ENCODE results near the gene CHEK1. TPM values are rescaled to one million over a fixed set of nuclear protein-coding genes. Genes with fewer than 3 reads are reported as not detected.
"Not testable (repeated sequence)": the region's sequence is repeated elsewhere in the genome, so short reads cannot be mapped to it uniquely, and the experiment has no call there.

CHEK1 gene
- total and polyA plus RNA-seq, 3 donors from 2014 or later, result 11.5 to 25.8 (median 25.1) TPM

DNA sequence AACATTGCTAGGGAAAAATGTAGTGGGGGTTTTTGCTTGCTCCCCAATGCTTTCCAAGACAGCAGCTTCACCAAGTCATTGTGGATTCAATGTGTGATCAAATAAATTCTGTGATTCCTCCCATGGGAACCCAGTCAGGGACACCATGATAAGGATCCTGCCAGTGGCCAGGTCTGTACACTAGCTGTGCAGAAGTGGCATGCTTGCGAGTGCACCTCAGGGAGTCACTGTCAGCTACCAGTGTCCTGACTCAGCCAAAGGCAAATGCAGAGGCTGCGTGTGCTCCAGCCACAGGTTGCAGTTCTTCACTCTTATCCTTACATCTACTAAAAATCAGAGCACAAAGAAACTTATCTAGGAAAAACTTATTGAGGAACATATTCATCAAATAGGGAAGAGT, 65.0 kb downstream of the CHEK1 start:
- Histone ChIP-seq H3K36me3 (ENCODE audit: low read depth, missing control alignments) (no peaks in the 10 kb centered on the region), H3K27me3 (no peaks in the 10 kb centered on the region), H3K4me1 (no peaks in the 10 kb centered on the region), H3K9me3 (no peaks in the 10 kb centered on the region), H3K27ac (no peak overlapping the region), H3K4me3 (no peak overlapping the region)
- TF ChIP-seq, protein P1, sequence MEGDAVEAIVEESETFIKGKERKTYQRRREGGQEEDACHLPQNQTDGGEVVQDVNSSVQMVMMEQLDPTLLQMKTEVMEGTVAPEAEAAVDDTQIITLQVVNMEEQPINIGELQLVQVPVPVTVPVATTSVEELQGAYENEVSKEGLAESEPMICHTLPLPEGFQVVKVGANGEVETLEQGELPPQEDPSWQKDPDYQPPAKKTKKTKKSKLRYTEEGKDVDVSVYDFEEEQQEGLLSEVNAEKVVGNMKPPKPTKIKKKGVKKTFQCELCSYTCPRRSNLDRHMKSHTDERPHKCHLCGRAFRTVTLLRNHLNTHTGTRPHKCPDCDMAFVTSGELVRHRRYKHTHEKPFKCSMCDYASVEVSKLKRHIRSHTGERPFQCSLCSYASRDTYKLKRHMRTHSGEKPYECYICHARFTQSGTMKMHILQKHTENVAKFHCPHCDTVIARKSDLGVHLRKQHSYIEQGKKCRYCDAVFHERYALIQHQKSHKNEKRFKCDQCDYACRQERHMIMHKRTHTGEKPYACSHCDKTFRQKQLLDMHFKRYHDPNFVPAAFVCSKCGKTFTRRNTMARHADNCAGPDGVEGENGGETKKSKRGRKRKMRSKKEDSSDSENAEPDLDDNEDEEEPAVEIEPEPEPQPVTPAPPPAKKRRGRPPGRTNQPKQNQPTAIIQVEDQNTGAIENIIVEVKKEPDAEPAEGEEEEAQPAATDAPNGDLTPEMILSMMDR (IDR thresholded peaks at IDR 0.05), result no peak
- TF ChIP-seq POLR2A (IDR thresholded peaks at IDR 0.05), result no peak
- no peak for DNase-seq
- intact Hi-C loops (cut with DNase I; ENCODE audit: low total_unique reads), result no loop called here
- 87 to 91% methylated on average over 2 of the region's 2 CpGs for WGBS, 2 donors

DNA sequence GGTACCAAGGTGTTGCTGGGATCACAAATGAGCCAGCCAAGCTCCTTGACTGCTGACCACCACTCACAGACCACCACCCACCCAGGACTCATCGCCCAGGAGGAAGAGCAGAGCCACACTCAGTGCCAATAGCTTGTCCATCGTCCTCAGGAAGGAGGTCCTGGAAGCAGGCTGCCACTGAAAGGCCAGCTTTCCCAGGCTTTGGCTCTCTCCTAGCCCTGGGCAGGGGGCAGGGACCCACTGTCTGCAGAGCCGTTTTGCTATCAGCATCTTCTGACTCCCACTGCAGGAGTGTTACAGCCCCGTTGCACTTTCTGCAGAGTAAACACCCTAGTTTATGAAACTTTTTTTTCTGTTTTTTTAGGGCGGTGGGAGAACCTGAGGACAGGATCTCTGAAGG, 67.9 kb downstream of the CHEK1 start:
- no peak for DNase-seq
- Histone ChIP-seq H3K36me3 (ENCODE audit: low read depth, missing control alignments) (no peaks in the 10 kb centered on the region), H3K27ac (no peak overlapping the region), H3K4me3 (no peak overlapping the region), H3K4me1 (no peaks in the 10 kb centered on the region), H3K9me3 (no peaks in the 10 kb centered on the region), H3K27me3 (no peaks in the 10 kb centered on the region)
- intact Hi-C loops (cut with DNase I; ENCODE audit: low total_unique reads), result no loop called here
- TF ChIP-seq POLR2A (IDR thresholded peaks at IDR 0.05), result no peak
- TF ChIP-seq, protein P1 (IDR thresholded peaks at IDR 0.05), result no peak
- 60 to 72% methylated on average over 5 of the region's 5 CpGs for WGBS, 2 donors

DNA sequence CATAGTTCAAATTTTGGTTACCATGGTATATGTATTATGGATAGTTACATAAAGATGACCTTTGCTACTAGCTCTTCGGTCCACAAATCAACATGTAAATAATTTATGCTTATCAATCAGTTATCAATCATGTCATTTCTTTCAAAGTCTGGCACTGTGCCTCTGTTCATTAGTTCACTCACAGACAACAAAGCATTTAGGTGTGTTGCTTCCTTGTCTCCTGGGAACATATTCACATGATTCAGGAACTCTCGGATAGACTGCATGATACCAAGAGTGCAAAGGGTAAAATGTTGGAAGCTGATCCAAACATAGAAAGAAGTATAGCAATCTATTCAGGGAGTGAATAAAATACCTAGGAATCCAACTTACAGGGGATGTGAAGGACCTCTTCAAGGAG, 70.0 kb downstream of the CHEK1 start:
- H3K36me3 ChIP-seq (ENCODE audit: low read depth, missing control alignments), result no peaks in the 10 kb centered on the region
- no peak for TF ChIP-seq POLR2A (IDR thresholded peaks at IDR 0.05)
- H3K4me1 ChIP-seq, result no peaks in the 10 kb centered on the region
- no peak for DNase-seq
- no peaks in the 10 kb centered on the region for H3K27me3 ChIP-seq
- 85 to 90% methylated on average over 2 of the region's 2 CpGs for WGBS, 2 donors
- H3K27ac ChIP-seq, result no peak overlapping the region
- intact Hi-C loops (cut with DNase I; ENCODE audit: low total_unique reads), result no loop called here
- H3K9me3 ChIP-seq, result no peaks in the 10 kb centered on the region
- H3K4me3 ChIP-seq, result no peak overlapping the region

DNA sequence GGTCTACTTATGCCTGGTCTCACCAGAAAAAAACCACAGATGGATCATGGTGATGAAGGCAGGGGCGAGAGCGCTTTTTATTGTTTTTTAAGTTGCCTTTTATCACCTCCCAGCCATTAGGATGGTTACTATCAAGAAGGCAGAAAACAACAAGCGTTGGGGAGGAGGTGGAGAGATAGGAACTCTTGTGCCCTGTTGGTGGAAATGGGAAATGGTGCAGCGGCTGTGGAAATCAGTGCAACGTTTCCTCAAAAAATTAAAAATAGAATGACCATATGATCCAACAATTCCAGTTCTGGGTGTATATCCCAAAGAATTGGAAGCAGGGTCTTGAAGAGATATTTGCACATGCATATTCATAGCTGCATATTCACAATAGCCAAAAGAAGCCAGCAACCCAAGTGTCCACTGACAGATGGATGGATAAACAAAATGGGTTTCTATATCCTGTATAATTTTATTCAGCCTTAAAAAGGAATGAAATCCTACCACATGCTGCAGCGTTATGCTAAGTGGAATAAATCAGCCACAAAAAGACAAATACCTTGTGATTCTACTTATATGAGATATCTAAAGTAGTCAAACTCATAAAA, 76.2 kb downstream of the CHEK1 start:
- no peaks in the 10 kb centered on the region for H3K36me3 ChIP-seq (ENCODE audit: low read depth, missing control alignments)
- no peaks in the 10 kb centered on the region for H3K9me3 ChIP-seq
- intact Hi-C loops (cut with DNase I; ENCODE audit: low total_unique reads), result no loop called here
- no peak overlapping the region for H3K4me3 ChIP-seq
- H3K27ac ChIP-seq, result no peak overlapping the region
- H3K27me3 ChIP-seq, result no peaks in the 10 kb centered on the region
- WGBS, 2 donors, result 83 to 88% methylated on average over 6 of the region's 6 CpGs
- no peak for DNase-seq
- no peaks in the 10 kb centered on the region for H3K4me1 ChIP-seq
- TF ChIP-seq, protein P1 (IDR thresholded peaks at IDR 0.05), result no peak
- TF ChIP-seq POLR2A (IDR thresholded peaks at IDR 0.05), result no peak

DNA sequence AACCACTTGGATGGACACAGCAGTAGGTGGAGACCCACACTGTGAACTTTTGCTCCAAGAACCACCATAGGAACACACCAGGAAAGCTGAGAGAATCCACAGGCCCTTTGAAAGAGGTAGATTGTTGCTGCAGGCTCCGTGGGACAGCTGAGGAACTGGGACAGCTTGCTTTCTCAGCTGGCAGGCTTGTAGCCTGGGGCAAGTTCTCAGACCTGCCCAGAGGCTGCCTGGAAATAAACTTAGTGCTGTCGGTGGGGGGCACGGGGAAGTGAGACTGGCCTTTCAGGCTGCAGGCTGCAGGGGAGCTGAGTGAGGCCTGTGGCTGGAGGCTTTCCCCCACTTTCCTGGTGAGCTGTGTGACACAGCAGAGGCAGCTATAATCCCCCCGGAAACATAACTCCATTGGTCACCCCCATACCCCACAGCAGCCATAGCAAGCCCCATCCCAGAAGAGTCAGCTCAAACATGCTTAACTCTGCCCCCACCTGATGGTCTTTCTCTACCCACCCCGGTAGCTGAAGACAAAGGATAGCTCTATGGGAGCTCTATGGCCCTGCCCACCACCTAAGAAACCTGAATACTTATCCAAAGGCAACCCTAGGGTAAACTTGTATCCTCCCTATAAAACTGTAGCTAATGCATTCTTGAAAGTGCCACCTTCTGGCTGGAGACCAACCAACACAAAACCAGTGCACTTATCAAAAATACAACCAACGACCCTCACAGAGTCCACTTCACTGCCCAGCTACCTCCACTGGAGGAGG, 77.1 kb downstream of the CHEK1 start:
- WGBS, 2 donors, result 61 to 67% methylated on average over 5 to 6 of the region's 6 CpGs
- no peaks in the 10 kb centered on the region for H3K36me3 ChIP-seq (ENCODE audit: low read depth, missing control alignments)
- TF ChIP-seq POLR2A (IDR thresholded peaks at IDR 0.05), result no peak
- TF ChIP-seq, protein P1 (IDR thresholded peaks at IDR 0.05), result no peak
- no peak for DNase-seq
- no peaks in the 10 kb centered on the region for H3K27me3 ChIP-seq
- no peak overlapping the region for H3K4me3 ChIP-seq
- no peaks in the 10 kb centered on the region for H3K9me3 ChIP-seq
- intact Hi-C loops (cut with DNase I; ENCODE audit: low total_unique reads), result no loop called here
- no peaks in the 10 kb centered on the region for H3K4me1 ChIP-seq
- H3K27ac ChIP-seq, result no peak overlapping the region

DNA sequence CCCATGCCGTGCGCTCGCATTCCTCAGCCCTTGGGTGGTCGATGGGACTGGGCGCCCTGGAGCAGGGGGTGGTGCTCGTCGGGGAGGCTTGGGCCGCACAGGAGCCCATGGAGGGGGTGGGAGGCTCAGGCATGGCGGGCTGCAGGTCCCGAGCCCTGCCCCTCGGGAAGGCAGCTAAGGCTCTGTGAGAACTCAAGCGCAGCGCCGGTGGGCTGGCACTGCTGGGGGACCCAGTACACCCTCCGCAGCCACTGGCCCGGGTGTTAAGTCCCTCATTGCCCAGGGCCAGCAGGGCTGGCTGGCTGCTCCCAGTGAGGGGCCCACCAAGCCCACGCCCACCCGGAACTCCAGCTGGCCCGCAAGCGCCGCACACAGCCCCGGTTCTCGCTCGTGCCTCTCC, 79.7 kb downstream of the CHEK1 start:
- H3K4me1 ChIP-seq; H3K27me3 ChIP-seq; H3K4me3 ChIP-seq; H3K9me3 ChIP-seq; DNase-seq; intact Hi-C loops (cut with DNase I; ENCODE audit: low total_unique reads); H3K27ac ChIP-seq; H3K36me3 ChIP-seq (ENCODE audit: low read depth, missing control alignments): not testable (repeated sequence)
- WGBS, 2 donors, result 73 to 87% methylated on average over 16 to 22 of the region's 24 CpGs

Measured in testis (tissue), 3 donors.